ENCODE data around the gene CMIP.

The CMIP gene

GRCh38 chr16:81513204-81514040 is 68.8 kb downstream of the CMIP start:
- TF ChIP-seq, protein P1, sequence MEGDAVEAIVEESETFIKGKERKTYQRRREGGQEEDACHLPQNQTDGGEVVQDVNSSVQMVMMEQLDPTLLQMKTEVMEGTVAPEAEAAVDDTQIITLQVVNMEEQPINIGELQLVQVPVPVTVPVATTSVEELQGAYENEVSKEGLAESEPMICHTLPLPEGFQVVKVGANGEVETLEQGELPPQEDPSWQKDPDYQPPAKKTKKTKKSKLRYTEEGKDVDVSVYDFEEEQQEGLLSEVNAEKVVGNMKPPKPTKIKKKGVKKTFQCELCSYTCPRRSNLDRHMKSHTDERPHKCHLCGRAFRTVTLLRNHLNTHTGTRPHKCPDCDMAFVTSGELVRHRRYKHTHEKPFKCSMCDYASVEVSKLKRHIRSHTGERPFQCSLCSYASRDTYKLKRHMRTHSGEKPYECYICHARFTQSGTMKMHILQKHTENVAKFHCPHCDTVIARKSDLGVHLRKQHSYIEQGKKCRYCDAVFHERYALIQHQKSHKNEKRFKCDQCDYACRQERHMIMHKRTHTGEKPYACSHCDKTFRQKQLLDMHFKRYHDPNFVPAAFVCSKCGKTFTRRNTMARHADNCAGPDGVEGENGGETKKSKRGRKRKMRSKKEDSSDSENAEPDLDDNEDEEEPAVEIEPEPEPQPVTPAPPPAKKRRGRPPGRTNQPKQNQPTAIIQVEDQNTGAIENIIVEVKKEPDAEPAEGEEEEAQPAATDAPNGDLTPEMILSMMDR (IDR thresholded peaks at IDR 0.05; ENCODE audit: low read depth, low read length) = no peak
- H3K4me3 ChIP-seq (replicated peaks in 1 of 2; ENCODE audit: low read depth in 2 of 2, low read length in 2 of 2) = no peak overlapping the region
- peak in 1 of 2 donors; percentile 61 for DNase-seq (ENCODE audit: low read depth in 2 of 2)

DNA sequence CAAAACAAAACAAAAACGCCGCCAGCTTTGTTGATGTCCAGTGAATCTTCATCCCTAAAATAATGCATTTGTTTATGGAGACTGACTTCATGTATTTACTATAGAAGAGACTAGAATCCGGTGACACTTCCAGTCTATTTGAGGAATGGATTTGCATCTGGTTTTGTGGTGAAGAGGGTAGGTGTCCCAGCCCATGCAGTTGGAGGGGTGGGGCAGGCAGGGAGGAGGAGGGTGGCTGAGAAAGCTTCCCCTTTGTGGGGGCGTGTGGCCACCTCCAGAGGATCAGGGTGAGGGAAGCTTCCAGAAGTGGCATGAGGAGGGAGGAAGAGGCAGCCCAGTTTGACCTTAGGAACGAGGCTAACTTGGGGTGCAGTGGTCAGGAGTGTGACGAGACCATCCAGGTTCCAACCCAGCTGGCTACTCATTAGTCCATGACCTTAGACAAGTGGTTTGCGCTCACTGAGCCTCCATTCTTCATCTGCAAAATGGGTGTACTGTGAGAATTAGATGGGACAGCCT is 69.5 kb downstream of the CMIP start:
- no peak for DNase-seq (ENCODE audit: low read depth in 2 of 2)
- TF ChIP-seq, protein P1 (IDR thresholded peaks at IDR 0.05; ENCODE audit: low read depth, low read length) = no peak
- no peak overlapping the region for H3K4me3 ChIP-seq (replicated peaks in 1 of 2; ENCODE audit: low read depth in 2 of 2, low read length in 2 of 2)

- H3K4me3 ChIP-seq (replicated peaks in 1 of 2; ENCODE audit: low read depth in 2 of 2, low read length in 2 of 2) = no peak overlapping the region
- no peak for DNase-seq (ENCODE audit: low read depth in 2 of 2)
- TF ChIP-seq, protein P1 (IDR thresholded peaks at IDR 0.05; ENCODE audit: low read depth, low read length) = no peak
Measured at GRCh38 chr16:81514568-81515258, 70.1 kb downstream of the CMIP start.

DNA sequence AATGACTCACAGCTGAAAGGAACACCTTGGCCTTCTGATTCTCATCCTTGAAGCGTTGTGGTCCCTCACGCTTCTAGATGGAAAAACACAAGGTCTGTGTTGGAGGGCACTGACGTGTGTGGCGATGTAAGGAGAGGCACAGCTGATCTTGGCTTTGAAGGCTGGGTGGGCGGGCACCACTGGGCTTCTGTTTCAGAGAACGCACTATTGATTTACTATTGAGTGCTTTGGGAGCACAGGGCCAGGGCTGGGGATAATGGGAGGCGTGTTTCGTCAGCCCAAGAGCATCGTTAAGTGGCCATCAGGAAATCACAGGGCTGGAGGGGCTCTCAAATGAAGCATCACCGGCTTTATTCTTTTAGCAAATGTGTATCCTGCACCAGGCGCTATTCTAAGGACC is 70.7 kb downstream of the CMIP start:
- DNase-seq (ENCODE audit: low read depth in 2 of 2) = no peak
- no peak overlapping the region for H3K4me3 ChIP-seq (replicated peaks in 1 of 2; ENCODE audit: low read depth in 2 of 2, low read length in 2 of 2)
- TF ChIP-seq, protein P1 (IDR thresholded peaks at IDR 0.05; ENCODE audit: low read depth, low read length) = no peak

- TF ChIP-seq, protein P1 (IDR thresholded peaks at IDR 0.05; ENCODE audit: low read depth, low read length) = no peak
- DNase-seq (ENCODE audit: low read depth in 2 of 2) = no peak
- H3K4me3 ChIP-seq (replicated peaks in 1 of 2; ENCODE audit: low read depth in 2 of 2, low read length in 2 of 2) = no peak overlapping the region
Measured at GRCh38 chr16:81515721-81516120, 71.1 kb downstream of the CMIP start.

DNA sequence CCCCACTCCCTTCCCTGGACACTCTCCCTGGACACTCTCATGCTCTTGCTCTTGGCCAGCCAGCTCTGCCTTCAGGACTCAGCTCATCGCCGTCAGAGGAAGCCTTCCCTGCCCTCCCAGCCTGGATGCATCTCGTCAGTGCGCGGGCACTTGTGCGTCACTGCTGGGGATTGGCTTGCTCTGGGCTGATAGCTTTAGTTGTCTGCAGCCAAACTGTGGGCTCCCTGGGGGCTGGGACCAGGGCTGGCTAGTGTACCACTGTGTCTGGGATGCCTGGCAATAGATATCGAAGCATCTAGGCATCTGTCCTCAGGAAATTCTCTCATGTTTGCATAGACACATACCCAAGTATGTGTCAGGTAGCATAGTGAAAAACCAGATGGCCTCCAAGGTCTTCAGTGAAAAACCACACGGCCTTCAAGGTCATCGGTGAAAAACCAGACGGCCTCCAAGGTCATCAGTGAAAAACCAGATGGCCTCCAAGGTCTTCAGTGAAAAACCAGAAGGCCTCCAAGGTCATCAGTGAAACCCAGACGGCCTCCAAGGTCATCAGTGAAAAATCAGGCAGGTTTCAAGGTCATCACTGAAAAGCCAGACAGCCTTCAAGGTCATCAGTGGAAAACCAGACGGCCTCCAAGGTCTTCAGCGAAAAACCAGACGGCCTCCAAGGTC is 72.0 kb downstream of the CMIP start:
- TF ChIP-seq, protein P1 (IDR thresholded peaks at IDR 0.05; ENCODE audit: low read depth, low read length) = no peak
- H3K4me3 ChIP-seq (replicated peaks in 1 of 2; ENCODE audit: low read depth in 2 of 2, low read length in 2 of 2) = no peak overlapping the region
- DNase-seq (ENCODE audit: low read depth in 2 of 2) = no peak

Data from cardiac fibroblast (primary cell).